ENCODE data around the gene EPB41. TPM values are rescaled to one million over a fixed set of nuclear protein-coding genes. Genes with fewer than 3 reads are reported as not detected.

The EPB41 gene
- total and polyA plus RNA-seq, 2 of the 8 experiments (the other 6 are each of a cell fraction or from before 2014, with no cell fraction given) = 36.7 to 109 TPM

DNA sequence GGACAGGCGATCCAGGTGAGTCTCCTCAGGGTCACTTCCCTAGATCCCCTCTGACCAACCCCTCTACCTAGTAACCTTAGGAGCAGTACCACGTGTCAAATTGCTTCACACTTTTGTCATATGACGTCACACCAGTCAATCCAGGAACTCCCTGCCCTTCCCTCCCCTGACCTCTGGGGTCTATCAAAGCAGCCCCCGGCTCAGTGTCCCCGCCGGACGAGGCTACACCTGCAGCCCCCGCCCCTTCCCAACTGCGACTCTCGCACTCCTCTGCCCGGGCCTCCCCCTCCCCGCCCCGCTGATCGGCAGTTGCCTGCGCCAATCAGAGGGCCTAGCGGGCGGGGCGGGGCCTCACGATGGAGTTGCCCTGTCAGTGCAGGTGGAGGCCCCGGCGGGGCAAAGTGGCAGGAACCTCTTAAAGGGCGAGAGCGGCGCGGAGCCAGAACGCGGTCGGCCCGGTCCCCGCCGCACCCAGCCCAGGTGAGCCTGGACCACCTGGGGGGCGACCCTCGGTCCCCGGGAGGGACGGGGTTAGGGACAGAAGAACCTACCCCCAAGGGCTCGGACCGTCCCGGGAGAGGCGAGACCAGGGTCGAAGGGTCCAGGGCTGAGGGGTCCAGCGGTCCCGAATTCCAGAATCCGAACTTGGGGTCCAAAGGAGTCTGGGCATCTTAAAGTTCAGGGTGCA is 27.5 kb upstream of the EPB41 start (continued):
- TF ChIP-seq RNF2 (IDR thresholded peaks at IDR 0.05; ENCODE audit: borderline replicate concordance, low read depth, low read length, missing control alignments, poor library complexity, severe bottlenecking) (no peak), NANOG (IDR thresholded peaks at IDR 0.05; ENCODE audit: insufficient read depth, low read depth, low read length, poor library complexity, severe bottlenecking) (no peak), GTF2F1 (IDR thresholded peaks at IDR 0.05; ENCODE audit: borderline replicate concordance, low read depth, low read length) (no peak), TCF12 (IDR thresholded peaks at IDR 0.05; ENCODE audit: low read depth, low read length) (no peak), CEBPB (IDR thresholded peaks at IDR 0.05; ENCODE audit: low read depth, low read length) (peak; percentile 86), EP300 (IDR thresholded peaks at IDR 0.05; ENCODE audit: borderline replicate concordance in 1 of 2, low read depth in 2 of 2, low read length in 2 of 2) (no peak), SIN3A (conservative IDR thresholded peaks at IDR 0.05 in 1 of 2, IDR thresholded peaks at IDR 0.05 in 1 of 2; ENCODE audit: low read depth in 1 of 2, low read length in 2 of 2) (peak; percentile 67 to 93; a peak in 2 of 4 replicates), MAFK (IDR thresholded peaks at IDR 0.05; ENCODE audit: low read depth, low read length) (no peak), HDAC6 (IDR thresholded peaks at IDR 0.05; ENCODE audit: low read depth, low read length) (no peak), TAF1 (IDR thresholded peaks at IDR 0.05; ENCODE audit: low read depth, low read length) (peak; percentile 26), BACH1 (IDR thresholded peaks at IDR 0.05; ENCODE audit: low read length) (peak; percentile 62), CHD2 (IDR thresholded peaks at IDR 0.05; ENCODE audit: low read length) (peak; percentile 79)
- TF ChIP-seq, protein P1, sequence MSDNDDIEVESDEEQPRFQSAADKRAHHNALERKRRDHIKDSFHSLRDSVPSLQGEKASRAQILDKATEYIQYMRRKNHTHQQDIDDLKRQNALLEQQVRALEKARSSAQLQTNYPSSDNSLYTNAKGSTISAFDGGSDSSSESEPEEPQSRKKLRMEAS (IDR thresholded peaks at IDR 0.05) = peak; percentile 70
- TF ChIP-seq, protein P2, sequence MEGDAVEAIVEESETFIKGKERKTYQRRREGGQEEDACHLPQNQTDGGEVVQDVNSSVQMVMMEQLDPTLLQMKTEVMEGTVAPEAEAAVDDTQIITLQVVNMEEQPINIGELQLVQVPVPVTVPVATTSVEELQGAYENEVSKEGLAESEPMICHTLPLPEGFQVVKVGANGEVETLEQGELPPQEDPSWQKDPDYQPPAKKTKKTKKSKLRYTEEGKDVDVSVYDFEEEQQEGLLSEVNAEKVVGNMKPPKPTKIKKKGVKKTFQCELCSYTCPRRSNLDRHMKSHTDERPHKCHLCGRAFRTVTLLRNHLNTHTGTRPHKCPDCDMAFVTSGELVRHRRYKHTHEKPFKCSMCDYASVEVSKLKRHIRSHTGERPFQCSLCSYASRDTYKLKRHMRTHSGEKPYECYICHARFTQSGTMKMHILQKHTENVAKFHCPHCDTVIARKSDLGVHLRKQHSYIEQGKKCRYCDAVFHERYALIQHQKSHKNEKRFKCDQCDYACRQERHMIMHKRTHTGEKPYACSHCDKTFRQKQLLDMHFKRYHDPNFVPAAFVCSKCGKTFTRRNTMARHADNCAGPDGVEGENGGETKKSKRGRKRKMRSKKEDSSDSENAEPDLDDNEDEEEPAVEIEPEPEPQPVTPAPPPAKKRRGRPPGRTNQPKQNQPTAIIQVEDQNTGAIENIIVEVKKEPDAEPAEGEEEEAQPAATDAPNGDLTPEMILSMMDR (IDR thresholded peaks at IDR 0.05; ENCODE audit: control extremely low read depth in 1 of 3, insufficient read depth in 1 of 3, low read depth in 1 of 3, low read length in 3 of 3) = no peak; a peak in 1 of 4 replicates
- TF ChIP-seq, protein P3, sequence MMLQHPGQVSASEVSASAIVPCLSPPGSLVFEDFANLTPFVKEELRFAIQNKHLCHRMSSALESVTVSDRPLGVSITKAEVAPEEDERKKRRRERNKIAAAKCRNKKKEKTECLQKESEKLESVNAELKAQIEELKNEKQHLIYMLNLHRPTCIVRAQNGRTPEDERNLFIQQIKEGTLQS (IDR thresholded peaks at IDR 0.05; ENCODE audit: insufficient read depth, low read depth, low read length) = no peak
